HG02885 (cell line): ENCODE data around the gene PTPRT.

Source experiments
- ATAC-seq: cut with Tn5 transposase; IDR thresholded peaks from one replicate; pipeline ENCODE4 v1.9.1; 2021; ENCODE audit warnings: mild to moderate bottlenecking; ENCODE audit not compliant: unreplicated experiment, poor library complexity

PTPRT gene

GRCh38 chr20:42443200-42443599, 746.5 kb downstream of the PTPRT start:
- no peak for ATAC-seq

DNA sequence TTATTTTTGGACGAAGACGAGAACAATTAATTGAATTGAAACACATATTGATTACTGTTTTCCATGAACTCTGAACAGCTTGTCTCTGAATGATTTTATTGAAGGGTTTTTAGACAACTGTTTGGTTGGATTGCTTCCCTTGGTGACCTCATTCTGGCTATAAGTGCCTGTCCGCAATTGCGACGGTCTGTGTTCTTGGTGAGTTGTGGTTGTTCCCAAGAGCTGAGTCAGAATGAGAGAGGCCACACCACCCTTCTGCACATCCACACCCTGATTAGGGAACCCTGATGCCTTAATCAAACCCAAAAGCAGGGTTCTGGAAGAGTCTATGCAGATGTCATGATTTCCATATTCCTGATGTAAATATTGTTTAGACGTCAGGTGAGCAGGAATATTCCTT, 747.0 kb downstream of the PTPRT start:
- ATAC-seq: no peak

DNA sequence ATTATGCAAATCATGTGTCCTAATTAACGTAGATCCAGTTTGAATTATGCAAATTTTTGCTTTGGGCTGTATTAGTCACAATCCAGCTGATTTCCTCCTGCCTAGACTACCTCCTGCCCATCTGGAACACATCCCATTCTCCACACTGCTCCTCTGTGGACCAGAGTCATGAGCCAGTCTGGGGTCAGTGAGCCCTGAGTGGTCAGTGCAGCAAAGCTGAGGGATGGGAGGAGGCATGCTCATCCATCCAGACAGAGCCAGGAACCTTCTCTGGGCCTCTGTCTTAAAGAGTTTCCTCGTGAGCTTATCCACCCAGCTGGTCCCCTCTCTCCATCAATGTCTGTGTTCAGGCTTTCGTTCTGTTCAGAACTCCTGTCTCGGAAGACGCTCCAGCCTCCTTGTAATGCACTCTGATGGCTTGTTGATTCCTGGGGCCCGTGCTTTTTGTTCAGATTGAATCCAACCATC, 747.8 kb downstream of the PTPRT start:
- ATAC-seq: no peak

- no peak for ATAC-seq
Measured at GRCh38 chr20:42441196-42441863, 748.4 kb downstream of the PTPRT start.

DNA sequence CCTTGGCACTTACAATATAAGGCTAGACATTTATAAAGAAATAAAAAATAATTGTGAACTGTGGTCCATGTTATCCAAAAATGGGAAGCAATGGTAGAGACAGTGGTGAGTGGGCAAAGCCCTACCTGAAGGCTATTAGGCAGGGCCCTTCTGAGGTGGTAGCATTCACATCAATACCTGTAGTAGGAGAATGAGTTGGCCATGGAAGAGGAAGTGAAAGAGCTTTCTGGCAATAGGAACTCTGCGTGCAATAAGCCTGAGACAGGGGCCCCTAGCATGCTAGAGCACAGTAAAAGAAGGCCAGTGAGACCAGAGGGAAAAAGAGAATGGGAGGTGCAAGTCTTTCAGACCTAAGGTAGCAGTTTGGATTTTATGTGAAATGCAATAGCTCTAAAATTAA, 754.5 kb downstream of the PTPRT start:
- ATAC-seq: peak; percentile 97

DNA sequence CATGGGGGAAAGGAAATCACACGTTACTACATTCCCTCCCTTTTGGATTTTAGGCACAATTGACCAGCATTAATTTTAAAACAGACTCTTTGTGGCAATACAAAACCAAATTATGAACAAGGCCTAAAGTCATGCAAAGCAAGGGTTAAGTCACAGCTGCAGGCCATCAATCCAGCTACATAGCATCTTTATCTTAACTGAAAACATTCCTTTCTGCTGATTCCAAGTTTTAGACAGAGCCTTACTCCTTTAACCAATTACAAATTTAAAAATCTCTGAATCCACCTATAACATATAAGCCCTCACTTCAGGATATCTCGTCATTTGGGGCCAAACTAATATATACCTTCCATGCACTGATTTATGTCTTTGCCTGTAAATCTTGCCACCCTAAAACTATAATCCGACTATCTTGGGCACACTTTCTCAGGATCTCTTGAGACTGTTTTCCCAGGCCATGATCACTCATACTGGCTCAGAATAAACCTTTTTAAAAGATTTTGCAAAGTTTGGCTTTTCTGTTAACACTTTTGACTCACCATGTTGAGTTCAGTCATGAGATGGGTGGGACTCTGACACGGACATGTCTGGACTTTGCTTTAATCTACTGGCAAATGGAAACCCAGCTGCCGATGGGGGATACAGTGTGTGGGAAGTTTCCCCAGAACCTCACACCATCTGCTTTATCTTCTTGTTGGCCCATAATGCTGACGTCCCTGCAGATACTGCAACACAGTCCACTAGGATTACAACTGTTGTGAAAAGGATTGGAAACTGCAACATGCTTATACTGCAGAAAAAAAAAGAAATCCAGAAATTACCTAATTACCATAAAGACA, 757.0 kb downstream of the PTPRT start:
- no peak for ATAC-seq

- no peak for ATAC-seq
Measured at GRCh38 chr20:42430598-42430997, 759.1 kb downstream of the PTPRT start.

DNA sequence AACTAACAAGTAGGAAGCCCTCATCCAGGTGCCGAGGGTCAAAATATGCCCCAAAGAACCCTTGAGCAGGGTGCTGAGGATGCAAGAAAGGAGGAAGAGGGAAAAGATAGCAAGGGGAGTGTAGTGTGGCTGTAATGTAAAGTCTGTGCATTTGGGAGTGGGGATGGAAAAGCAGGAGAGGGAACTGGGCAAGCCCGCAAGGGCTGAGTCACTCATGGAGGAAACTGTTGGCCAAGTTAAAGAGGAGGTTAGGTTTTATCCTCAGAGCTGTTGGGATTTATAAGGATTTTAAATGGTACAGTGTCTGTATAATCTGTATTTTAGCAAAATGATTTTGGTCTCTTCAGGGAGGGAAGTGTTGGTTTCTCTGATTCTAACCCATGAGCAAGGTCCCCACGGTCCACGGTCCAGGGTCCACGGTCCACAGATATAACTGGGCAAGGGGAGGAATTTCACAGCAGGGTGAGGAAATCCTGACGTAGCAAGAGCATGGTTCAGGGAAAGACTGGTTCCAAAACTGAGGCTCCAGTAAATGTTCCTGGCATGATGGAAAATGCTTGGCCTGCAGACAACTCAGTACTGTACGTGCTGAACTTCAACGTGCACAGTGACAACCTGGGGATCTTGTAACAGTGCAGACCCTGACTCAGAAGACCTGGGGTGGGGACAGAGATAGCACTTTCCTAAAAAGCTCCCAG, 759.8 kb downstream of the PTPRT start:
- no peak for ATAC-seq

DNA sequence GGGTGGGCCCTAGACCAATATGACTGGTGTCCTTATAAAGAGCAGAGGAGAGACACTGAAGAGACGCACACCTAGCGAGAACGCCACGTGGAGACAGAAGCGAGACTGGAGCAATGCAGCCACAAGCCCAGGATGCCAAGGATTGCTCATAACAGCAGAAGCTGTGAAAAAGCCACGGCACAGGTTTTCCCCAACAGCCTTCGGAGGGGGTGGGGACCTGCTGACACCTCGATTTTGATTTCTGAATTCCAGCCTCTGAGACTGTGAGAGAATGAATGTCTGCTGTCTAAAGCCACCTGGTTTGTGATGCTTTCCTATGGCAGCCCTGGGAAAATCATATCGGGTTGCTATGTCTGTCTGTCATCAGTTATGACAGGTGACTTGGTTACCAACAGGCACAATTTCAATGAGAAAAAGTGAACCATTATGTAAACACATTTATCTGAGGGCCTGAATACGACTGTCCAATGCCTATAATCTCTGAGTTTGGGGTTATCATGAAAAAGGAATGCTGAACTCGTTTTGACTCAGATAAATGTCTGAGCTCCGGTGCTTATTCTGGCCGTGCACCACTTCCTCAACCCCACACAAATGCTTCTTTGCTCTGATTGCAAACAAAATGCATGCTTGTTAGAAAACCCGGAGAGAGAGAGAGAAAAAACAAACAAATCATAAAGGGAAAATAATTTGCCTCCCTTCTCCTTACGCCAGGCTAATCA, 769.7 kb downstream of the PTPRT start:
- no peak for ATAC-seq

DNA sequence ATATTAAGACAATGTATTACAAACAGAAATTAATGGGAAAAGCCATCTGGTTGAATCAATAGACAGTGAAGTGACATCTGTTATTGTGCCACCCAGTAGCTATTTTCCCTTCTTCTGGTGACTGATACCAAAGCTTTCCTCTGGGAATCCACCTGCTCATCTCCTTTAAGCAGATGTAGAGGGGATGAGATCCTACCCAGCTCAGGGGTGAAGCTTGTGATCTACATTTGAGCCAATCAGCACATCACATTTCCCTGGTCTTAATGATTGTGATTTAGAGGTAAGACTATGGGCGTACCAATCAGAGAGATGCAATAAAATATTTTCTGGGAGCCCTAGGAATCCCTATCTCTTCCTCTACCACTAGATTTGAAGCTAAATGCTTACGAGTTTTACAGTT, 782.9 kb downstream of the PTPRT start:
- ATAC-seq: no peak

DNA sequence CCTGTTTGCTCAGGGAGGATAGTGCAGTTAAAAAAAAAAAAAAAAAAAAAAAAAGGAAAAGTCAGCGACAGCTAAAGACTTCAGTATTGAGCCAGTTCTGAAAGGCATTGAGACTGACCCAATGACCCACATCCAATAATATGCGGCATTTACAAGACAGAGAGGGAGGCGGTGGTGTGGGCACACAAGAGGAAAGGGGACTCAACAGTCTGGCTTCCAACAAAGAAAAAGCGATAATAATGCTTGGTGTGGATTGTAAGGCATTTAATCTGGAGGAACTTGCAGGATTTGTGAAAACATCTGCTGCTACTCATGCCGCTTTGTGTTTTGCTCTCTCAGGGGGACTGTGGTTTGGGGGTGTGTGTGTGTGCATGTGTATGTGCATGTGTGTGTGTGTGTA, 787.3 kb downstream of the PTPRT start:
- no peak for ATAC-seq

- no peak for ATAC-seq
Measured at GRCh38 chr20:42401613-42402012, 788.1 kb downstream of the PTPRT start.

- no peak for ATAC-seq
Measured at GRCh38 chr20:42399802-42400201, 789.9 kb downstream of the PTPRT start.

- no peak for ATAC-seq
Measured at GRCh38 chr20:42392442-42392841, 797.3 kb downstream of the PTPRT start.

- ATAC-seq: no peak
Measured at GRCh38 chr20:42391807-42392206, 797.9 kb downstream of the PTPRT start.

- no peak for ATAC-seq
Measured at GRCh38 chr20:42380287-42380686, 809.4 kb downstream of the PTPRT start.

GRCh38 chr20:42379385-42379784, 810.3 kb downstream of the PTPRT start:
- no peak for ATAC-seq

- no peak for ATAC-seq
Measured at GRCh38 chr20:42378826-42379225, 810.9 kb downstream of the PTPRT start.

DNA sequence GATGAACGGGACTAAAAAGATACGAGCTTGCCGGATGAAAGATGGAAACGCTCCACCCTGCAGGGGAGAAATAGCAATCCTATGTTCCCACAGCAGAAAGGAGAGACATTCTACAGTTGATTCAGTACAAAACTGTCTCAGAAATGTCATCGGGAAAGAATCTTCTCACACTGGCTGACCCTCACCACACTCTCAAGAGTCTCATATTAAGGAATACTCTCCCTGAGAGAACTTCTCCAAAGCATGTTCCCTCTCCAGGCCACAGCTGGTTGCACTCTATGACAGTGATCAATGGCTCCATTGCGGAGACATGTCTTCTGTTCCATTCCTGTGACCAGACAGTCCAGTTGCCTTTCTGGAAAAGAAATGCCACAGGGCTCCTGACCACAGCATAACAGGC, 813.6 kb downstream of the PTPRT start:
- no peak for ATAC-seq

DNA sequence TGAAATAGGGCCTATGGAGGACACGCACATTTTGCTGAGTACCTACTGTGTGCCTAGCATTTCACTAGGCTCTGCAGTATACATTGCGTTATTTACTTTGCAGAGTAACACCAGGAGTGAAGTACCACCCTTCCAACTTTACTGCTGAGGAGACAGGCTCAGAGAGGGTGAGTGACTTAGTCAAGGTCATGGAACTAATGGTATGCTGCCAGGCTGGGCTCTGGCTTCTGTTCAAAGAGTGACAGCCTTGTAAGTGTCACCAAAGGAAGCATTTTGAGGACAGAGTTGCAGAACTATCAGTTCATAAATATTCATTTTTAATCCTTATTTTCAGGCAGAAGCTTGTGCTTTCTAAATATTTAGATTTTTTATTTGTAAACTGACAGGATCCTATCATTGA, 816.7 kb downstream of the PTPRT start:
- ATAC-seq: no peak

GRCh38 chr20:42370075-42370474, 819.6 kb downstream of the PTPRT start:
- ATAC-seq: no peak
